GM18909 (cell line): ENCODE measurements around the gene TBC1D22A.

Experiments
- ATAC-seq: cut with Tn5 transposase; IDR thresholded peaks from one replicate; pipeline ENCODE4 v1.9.1; 2021; ENCODE audit warnings: mild to moderate bottlenecking; ENCODE audit not compliant: unreplicated experiment, poor library complexity

TBC1D22A gene

DNA sequence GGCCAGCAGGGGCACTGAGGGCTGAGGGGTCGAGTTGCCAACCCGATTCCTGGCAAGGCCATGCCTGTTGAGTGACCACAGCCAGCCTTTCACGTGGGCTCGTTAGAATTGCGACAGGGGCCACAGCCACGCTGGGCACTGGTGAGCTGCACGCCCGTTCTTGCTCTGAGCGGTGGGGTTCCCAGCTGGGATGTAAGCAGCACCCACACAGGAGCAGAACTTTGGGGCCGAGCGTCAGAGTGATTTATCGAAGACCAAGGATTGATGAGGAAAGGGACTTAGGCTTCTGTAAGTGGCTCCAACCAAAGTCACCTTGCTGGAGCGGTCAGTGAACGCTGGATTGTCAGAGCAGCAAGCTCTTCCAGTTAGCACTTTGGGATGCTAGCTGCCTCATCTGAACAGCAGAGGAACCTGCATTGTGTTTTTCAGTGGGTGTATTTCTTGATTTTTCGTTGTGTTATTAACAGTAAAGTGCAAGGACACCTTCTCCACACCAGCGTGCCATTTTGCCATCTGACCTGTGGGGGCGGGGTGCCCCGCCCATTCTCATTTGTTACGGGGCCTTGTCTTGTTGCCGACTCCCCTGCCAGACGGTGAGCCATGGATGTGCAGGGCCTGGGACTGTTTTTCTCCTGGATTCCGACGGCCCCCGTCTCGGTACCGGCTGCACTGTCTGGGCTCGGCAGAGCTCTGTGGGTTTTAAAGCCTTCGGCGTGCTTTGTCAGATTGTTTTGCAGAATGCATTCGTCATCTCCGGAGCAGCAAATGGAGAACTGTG lies 202.5 kb downstream of the TBC1D22A start:
- ATAC-seq: no peak

DNA sequence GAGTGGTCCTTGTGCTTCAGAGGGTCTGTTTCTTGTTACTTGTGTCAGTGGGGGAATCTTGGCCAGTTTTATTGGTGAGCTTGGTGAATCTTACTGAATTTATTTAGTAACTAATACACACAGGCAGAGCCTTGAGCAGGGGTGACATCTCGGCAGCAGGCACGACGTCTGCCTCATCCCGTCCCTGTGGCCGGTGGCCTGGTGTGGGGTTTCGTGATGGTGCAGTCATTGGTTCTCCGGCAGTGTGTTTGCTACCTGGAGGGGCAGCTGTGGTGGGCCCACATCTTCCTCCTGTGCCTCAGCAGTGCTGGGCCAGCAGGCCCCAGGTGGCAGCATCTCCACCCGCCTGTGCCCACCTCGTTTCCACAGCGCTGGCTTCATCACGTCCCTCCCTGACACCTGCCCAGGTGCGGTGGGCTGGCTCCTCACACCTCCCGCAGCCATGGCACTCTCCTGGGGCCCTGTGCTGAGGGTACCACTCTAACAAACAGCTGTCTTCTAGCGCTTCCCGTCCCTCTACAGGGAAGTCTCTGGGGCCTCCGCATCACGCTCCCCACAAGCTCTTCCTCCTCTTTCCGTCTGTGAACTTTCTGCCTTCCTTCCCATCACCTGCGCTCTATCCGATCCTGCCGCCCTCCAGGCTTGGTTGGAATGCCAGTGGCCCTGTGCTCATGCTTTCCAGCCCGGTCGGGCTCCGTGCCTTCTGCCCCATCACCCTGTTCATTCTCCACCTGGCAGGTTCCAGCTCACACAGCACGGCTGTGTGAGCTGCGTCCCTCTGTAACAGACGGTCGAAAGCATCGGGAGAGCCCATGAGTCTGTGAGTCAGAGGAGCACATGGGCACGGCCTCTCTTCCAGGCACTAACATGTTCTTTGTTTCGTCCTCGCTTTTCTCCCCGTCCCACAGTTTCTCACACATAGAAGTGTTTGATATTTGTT lies 203.4 kb downstream of the TBC1D22A start:
- ATAC-seq: no peak

- no peak for ATAC-seq
These were observed 204.0 kb downstream of the TBC1D22A start for GRCh38 chr22:46966495-46966845.

DNA sequence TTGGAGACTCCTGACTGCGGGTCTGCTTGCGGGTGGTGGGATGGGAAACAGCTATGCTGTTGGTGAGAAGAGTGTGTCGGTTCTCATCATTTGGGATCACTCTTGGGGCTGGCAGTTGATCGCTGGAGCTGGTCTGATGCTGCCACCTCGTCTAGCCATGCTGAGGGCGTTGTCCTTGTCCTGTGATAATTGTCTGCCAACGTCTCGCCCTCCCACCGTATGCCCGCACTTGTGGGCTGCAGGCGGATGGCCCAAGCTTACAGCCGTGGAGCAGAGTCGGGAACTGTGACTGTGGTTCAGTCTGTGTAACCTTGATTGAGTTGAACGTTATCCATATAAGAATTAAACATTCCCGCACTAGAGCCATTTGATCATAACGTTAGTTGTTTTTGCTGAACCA lies 204.4 kb downstream of the TBC1D22A start:
- ATAC-seq: no peak

GRCh38 chr22:46967445-46968358 lies 205.3 kb downstream of the TBC1D22A start:
- ATAC-seq: no peak

- no peak for ATAC-seq
These were observed 205.9 kb downstream of the TBC1D22A start for GRCh38 chr22:46968359-46968740.

DNA sequence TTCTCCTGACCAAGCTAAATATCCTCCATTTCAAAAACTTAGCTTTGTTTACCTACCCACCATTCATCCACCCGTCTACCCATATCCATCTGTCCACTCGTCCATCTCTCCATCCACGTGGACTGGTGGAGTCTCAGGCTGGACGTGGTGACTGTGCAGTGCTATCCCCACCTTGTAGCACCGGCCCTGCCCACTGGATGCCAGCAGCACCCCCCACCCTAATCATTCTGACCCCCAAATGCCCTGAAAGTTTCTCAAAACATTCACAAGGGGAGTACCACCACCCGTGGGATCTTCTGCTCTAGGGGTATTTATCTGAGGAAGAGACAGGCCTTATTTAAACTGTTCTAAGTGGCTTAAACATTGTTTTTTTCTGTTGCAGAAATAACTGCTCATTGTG lies 206.4 kb downstream of the TBC1D22A start:
- no peak for ATAC-seq

- peak; percentile 85 for ATAC-seq
These were observed 207.0 kb downstream of the TBC1D22A start for GRCh38 chr22:46969491-46969890.

GRCh38 chr22:46969961-46970360 lies 207.5 kb downstream of the TBC1D22A start:
- ATAC-seq: peak; percentile 26

DNA sequence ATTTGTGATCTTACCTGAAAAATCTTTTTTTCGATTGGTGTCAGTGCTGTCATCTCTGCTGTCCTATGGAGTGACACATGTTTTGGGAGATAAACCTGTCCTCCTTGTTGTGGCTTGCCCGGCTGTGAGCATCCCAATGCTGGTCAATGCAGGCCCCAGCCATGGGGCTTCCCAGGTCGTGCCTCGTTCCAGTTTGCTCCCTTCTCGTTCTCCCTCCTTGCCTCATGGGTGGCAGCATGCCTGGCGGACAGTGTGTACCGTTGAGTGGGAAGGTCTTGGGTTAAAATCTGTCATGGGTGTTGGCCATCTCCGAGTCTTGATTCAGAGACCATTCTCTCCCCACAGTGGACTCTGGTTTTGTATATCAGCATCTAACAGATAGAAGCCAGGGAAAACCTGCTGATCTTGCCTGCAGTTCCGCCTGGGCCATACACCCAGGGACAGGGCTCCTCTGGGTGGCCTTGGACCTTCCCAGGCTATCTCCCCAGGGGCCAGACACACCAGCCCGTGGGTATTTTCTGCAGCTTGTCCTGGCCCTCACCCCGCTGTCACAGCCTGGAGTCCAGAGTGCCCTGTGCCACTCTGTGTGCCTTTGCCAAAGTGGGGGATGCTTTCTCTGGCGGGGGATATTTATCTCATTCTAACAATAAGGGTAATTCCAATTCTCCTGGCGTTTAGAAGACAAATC lies 208.1 kb downstream of the TBC1D22A start:
- ATAC-seq: no peak

DNA sequence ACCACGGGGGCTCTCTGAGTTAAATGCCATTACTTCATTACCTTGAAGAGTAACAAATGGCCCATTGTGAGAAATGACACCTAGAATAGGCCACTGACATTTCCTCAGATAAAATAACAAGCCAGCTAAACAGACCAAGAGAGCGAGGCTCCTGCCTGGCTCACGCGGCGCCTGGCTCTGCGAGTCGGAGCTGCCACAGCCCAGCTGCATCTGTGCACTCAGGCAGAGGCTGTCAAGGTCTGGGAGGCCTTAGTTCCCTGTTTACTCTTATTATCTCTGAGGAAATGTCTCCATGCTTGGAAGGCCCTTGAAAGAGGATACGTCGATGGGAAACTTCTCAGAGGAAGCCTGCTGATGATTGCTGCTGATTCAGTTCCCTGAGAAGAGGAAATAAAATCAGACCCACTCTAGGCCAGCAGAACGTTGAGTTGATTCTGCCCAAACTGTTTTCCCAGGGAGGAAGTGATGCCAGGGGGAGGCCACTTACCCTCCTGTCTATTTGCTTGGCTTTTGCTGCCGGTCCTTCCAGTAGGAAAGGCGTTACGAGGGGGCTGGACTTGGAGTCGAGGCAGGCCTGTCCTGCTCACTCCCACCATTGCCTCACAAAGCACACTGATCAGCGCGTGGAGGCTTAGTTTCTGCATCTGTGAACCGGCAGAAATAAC lies 208.8 kb downstream of the TBC1D22A start:
- no peak for ATAC-seq

DNA sequence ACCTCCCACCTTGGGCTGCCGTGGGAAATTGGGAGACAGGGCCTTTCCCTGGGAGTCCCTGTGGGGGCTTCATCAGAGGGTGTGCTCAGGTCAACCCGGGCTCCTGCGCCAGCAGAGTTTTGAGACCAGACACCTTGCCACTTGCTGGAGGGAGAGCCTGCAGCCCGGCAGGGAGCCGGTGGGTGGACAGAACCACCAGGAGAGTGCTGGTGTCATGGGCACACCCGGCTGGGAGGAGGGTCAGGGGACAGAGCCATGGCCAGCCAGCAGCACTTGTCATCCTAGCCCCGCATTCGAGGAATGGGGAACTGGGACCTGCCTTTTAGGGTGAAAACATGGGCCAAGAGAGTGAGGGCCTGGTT lies 209.3 kb downstream of the TBC1D22A start:
- no peak for ATAC-seq

GRCh38 chr22:46972256-46972655 lies 209.8 kb downstream of the TBC1D22A start:
- ATAC-seq: no peak

- no peak for ATAC-seq
These were observed 210.7 kb downstream of the TBC1D22A start for GRCh38 chr22:46972901-46973831.

GRCh38 chr22:46974077-46974476 lies 211.6 kb downstream of the TBC1D22A start:
- no peak for ATAC-seq

- ATAC-seq: no peak
These were observed 212.5 kb downstream of the TBC1D22A start for GRCh38 chr22:46974631-46975585.

GRCh38 chr22:46976143-46976542 lies 213.7 kb downstream of the TBC1D22A start:
- no peak for ATAC-seq
